IMR-90 (cell line): ENCODE data around the gene SLX4IP.

Source experiments
- BHLHE40 ChIP-seq: fragments of 150-350 bp; IDR thresholded peaks from 2 replicates; pipeline ENCODE4 v1.6.1; 2016; ENCODE audit warnings: mild to moderate bottlenecking, low read depth, low read length
- CEBPB ChIP-seq: IDR thresholded peaks from 2 replicates; pipeline ENCODE4 v1.6.1; 2012; ENCODE audit warnings: low read depth, low read length, improper control_type of control experiment
- CTCF ChIP-seq: conservative IDR thresholded peaks from 2 replicates; pipeline ENCODE4 v1.5.1; 2012; ENCODE audit warnings: mild to moderate bottlenecking, low read depth, low read length, improper control_type of control experiment
- ELK1 ChIP-seq: fragments of 150-350 bp; IDR thresholded peaks from 2 replicates; pipeline ENCODE4 v1.6.1; 2016; ENCODE audit warnings: low read depth, mild to moderate bottlenecking, low read length, moderate library complexity, borderline replicate concordance
- MAFK ChIP-seq: IDR thresholded peaks from 2 replicates; pipeline ENCODE4 v1.6.1; 2012; ENCODE audit warnings: low read depth, low read length, improper control_type of control experiment
- MXI1 ChIP-seq: IDR thresholded peaks from 2 replicates; pipeline ENCODE4 v1.6.1; 2012; ENCODE audit warnings: low read depth, mild to moderate bottlenecking, low read length, moderate library complexity, borderline replicate concordance
- POLR2A ChIP-seq: IDR thresholded peaks from 2 replicates; pipeline ENCODE4 v1.6.1; 2012; ENCODE audit warnings: mild to moderate bottlenecking, low read depth, low read length
- RAD21 ChIP-seq: IDR thresholded peaks from 2 replicates; pipeline ENCODE4 v1.6.1; 2012; ENCODE audit warnings: low read length, improper control_type of control experiment
- RFX5 ChIP-seq: IDR thresholded peaks from 2 replicates; pipeline ENCODE4 v1.8.0; 2012; ENCODE audit warnings: low read depth, mild to moderate bottlenecking, low read length, moderate library complexity
- SMC3 ChIP-seq: fragments of 150-350 bp; IDR thresholded peaks from 2 replicates; pipeline ENCODE4 v1.6.1; 2016; ENCODE audit warnings: low read depth, mild to moderate bottlenecking, antibody characterized with exemption, low read length, moderate library complexity
- USF2 ChIP-seq: fragments of 150-350 bp; IDR thresholded peaks from 2 replicates; pipeline ENCODE4 v1.6.1; 2017; ENCODE audit warnings: mild to moderate bottlenecking, antibody characterized with exemption, low read length, low read depth

GRCh38 chr20:10605547-10606195, 170.6 kb downstream of the SLX4IP start:
- TF ChIP-seq CTCF (no peak), CEBPB (no peak), USF2 (no peak), RAD21 (no peak), MAFK (no peak), POLR2A (no peak), MXI1 (no peak), SMC3 (no peak), RFX5 (no peak), BHLHE40 (no peak), ELK1 (no peak)
